Measurements from ENCODE around the gene CAPZA1. TPM values are rescaled to one million over a fixed set of nuclear protein-coding genes. Genes with fewer than 3 reads are reported as not detected.

Gene CAPZA1
- total RNA-seq, 1 donor from 2014 or later = 239 TPM

DNA sequence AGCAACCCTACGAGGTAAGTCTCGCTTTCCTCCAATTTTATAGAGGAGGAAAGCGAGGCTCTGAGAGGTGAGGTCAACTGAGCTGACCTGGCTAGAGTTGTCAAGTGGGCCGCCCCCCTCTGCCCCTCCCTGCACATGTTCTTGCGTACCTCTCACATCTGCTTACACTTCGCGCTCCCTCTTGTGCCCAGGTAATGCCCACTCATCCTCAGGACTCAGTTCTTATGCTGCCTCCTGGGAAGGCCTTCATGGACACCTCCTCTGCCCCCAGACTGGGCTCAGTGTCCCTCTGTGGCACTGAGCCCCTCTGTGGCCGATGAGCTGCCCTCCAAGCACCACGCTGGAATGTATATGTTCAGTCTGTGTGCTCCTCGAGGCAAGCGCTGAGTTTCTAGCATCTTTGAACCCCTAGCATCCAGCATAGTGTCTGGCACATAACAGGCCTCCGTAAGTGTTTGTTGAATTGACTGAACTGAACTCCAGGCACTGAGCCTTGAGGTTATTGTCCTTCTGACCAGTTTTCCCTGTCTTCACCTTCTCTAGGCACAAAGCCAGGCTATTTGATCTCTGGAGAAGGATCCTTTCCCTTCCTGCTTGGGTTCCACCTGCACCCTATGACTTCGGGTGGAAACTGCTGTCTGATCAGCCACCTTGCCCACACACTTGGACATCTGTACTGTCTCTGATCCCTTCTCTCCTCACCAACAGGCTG lies 68.3 kb downstream of the CAPZA1 start:
- intact Hi-C loops (cut with micrococcal nuclease) = no loop called here
- H3K27ac Mint-ChIP-seq = no peak overlapping the region
- no peaks in the 10 kb centered on the region for H3K27me3 Mint-ChIP-seq (ENCODE audit: insufficient read depth)
- no peaks in the 10 kb centered on the region for H3K9me3 Mint-ChIP-seq
- peaks cover 6% of the 10 kb centered on the region for H3K4me1 Mint-ChIP-seq (ENCODE audit: low read depth)
- no peak overlapping the region for H3K4me3 Mint-ChIP-seq
- no peak for DNase-seq (ENCODE audit: low spot score)
- H3K36me3 Mint-ChIP-seq (ENCODE audit: low read depth) = peaks cover 28% of the 10 kb centered on the region

DNA sequence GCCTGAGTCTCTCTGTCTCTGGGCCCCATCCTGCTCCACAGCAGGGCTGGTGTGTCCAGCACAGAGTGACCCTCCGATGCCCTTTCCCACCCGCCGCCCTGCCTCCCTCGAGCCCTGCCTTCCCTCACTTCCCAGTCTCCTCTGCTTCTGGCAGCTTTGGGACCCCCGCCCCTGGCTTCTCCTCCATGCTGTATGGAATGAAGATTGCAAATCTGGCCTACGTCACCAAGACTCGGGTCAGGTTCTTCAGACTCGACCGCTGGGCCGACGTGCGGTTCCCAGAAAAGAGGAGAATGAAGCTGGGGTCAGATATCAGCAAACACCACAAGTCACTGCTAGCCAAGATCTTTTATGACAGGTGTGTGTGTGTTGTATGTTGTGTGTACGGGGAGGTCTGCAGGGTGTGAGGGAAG lies 69.2 kb downstream of the CAPZA1 start:
- intact Hi-C loops (cut with micrococcal nuclease) = no loop called here
- peaks cover 6% of the 10 kb centered on the region for H3K4me1 Mint-ChIP-seq (ENCODE audit: low read depth)
- no peak overlapping the region for H3K4me3 Mint-ChIP-seq
- H3K27me3 Mint-ChIP-seq (ENCODE audit: insufficient read depth) = no peaks in the 10 kb centered on the region
- H3K27ac Mint-ChIP-seq = no peak overlapping the region
- no peak for DNase-seq (ENCODE audit: low spot score)
- H3K9me3 Mint-ChIP-seq = no peaks in the 10 kb centered on the region
- H3K36me3 Mint-ChIP-seq (ENCODE audit: low read depth) = peaks cover 28% of the 10 kb centered on the region

DNA sequence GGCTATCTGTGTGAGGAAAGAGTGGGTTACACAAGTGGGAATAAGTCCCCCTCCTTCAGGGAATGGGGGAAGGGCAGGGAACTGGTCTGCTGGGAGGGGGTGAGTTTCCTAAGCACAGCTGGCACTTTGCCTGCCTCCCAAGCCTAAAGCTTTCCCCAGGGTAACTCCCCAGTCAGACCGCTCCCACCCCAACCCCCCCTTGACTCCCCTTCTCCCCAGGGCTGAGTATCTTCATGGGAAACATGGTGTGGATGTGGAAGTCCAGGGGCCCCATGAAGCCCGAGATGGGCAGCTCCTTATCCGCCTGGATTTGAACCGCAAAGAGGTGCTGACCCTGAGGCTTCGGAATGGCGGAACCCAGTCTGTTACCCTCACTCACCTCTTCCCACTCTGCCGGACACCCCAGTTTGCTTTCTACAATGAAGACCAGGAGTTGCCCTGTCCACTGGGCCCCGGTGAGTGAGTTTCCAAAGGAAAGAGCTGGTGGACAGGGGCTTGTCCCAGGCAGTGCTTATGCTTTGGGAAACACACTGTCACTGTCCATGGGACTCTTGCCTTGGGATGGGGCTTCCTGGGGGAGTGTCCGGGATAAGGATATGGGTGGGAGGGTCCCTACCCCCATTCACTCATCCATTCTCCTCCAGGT lies 69.7 kb downstream of the CAPZA1 start:
- no peak overlapping the region for H3K27ac Mint-ChIP-seq
- peaks cover 28% of the 10 kb centered on the region for H3K36me3 Mint-ChIP-seq (ENCODE audit: low read depth)
- H3K9me3 Mint-ChIP-seq = no peaks in the 10 kb centered on the region
- H3K4me3 Mint-ChIP-seq = no peak overlapping the region
- peaks cover 6% of the 10 kb centered on the region for H3K4me1 Mint-ChIP-seq (ENCODE audit: low read depth)
- intact Hi-C loops (cut with micrococcal nuclease) = no loop called here
- no peak for DNase-seq (ENCODE audit: low spot score)
- H3K27me3 Mint-ChIP-seq (ENCODE audit: insufficient read depth) = no peaks in the 10 kb centered on the region

DNA sequence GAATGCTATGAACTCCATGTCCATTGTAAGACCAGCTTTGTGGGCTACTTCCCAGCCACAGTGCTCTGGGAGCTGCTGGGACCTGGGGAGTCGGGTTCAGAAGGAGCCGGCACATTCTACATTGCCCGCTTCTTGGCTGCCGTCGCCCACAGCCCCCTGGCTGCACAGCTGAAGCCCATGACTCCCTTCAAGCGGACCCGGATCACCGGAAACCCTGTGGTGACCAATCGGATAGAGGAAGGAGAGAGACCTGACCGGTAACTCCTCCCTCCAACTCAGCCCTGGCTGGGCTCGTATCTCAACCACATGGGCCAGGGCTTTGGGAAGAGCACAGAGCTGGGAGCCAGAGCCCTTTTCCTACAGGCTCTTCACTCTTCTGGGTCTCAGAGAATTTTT lies 70.2 kb downstream of the CAPZA1 start:
- Mint-ChIP-seq H3K27me3 (ENCODE audit: insufficient read depth) (no peaks in the 10 kb centered on the region), H3K4me3 (no peak overlapping the region), H3K4me1 (ENCODE audit: low read depth) (peaks cover 6% of the 10 kb centered on the region), H3K36me3 (ENCODE audit: low read depth) (peaks cover 28% of the 10 kb centered on the region), H3K9me3 (no peaks in the 10 kb centered on the region), H3K27ac (no peak overlapping the region)
- DNase-seq (ENCODE audit: low spot score) = no peak
- intact Hi-C loops (cut with micrococcal nuclease) = no loop called here

DNA sequence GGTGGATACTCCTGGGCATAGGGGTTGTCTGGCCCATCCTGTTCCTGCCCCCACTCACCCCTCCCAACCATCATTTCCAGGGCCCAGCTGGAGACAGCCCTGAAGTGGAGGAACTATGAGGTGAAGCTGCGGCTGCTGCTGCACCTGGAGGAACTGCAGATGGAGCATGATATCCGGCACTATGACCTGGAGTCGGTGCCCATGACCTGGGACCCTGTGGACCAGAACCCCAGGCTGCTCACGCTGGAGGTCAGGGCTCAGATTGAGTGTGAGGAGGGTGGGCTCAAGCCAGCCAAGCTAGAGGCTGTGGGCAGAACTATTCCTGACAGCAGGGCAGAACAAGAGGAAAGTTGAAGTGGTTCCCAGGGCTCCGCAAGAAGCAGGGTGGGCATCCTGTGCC lies 73.0 kb downstream of the CAPZA1 start:
- DNase-seq (ENCODE audit: low spot score) = no peak
- intact Hi-C loops (cut with micrococcal nuclease) = no loop called here
- no peaks in the 10 kb centered on the region for H3K27me3 Mint-ChIP-seq (ENCODE audit: insufficient read depth)
- no peak overlapping the region for H3K4me3 Mint-ChIP-seq
- H3K9me3 Mint-ChIP-seq = no peaks in the 10 kb centered on the region
- peaks cover 4% of the 10 kb centered on the region for H3K4me1 Mint-ChIP-seq (ENCODE audit: low read depth)
- H3K36me3 Mint-ChIP-seq (ENCODE audit: low read depth) = peaks cover 34% of the 10 kb centered on the region
- H3K27ac Mint-ChIP-seq = no peak overlapping the region

DNA sequence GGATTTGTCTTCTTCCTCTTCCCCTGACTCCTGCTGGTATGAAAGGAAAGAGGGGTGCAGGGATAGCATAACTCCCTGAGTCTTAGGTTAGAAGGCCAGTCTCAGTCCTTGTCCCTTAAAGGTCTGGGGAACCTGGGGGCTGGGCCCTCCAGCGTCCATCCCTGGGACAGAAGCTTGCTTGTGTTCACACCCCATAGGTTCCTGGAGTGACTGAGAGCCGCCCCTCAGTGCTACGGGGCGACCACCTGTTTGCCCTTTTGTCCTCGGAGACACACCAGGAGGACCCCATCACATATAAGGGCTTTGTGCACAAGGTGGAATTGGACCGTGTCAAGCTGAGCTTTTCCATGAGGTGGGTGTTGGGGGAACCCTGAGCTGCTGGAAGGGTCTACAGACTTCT lies 74.2 kb downstream of the CAPZA1 start:
- intact Hi-C loops (cut with micrococcal nuclease) = no loop called here
- Mint-ChIP-seq H3K27me3 (ENCODE audit: insufficient read depth) (no peaks in the 10 kb centered on the region), H3K27ac (no peak overlapping the region), H3K4me1 (ENCODE audit: low read depth) (no peaks in the 10 kb centered on the region), H3K36me3 (ENCODE audit: low read depth) (peaks cover 35% of the 10 kb centered on the region), H3K4me3 (no peak overlapping the region), H3K9me3 (no peaks in the 10 kb centered on the region)
- no peak for DNase-seq (ENCODE audit: low spot score)

DNA sequence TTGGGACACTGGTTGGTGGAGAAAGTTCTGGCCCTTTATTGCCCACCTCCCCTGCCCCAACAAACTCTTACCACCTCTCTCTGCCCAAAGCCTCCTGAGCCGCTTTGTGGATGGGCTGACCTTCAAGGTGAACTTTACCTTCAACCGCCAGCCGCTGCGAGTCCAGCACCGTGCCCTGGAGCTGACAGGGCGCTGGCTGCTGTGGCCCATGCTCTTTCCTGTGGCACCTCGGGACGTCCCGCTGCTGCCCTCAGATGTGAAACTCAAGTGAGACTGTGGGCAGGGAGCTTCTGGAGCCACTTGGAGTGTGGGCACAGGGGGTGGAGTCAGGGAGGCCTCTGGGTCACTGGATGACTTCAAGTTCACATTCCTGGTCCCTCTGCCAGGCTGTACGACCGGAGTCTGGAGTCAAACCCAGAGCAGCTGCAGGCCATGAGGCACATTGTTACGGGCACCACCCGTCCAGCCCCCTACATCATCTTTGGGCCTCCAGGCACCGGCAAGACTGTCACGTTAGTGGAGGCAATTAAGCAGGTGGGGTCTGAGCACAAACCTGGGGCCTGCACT lies 74.8 kb downstream of the CAPZA1 start:
- Mint-ChIP-seq H3K4me1 (ENCODE audit: low read depth) (peaks cover 3% of the 10 kb centered on the region), H3K27me3 (ENCODE audit: insufficient read depth) (no peaks in the 10 kb centered on the region), H3K27ac (no peak overlapping the region), H3K4me3 (no peak overlapping the region), H3K9me3 (no peaks in the 10 kb centered on the region), H3K36me3 (ENCODE audit: low read depth) (peaks cover 36% of the 10 kb centered on the region)
- DNase-seq (ENCODE audit: low spot score) = no peak
- intact Hi-C loops (cut with micrococcal nuclease) = no loop called here

DNA sequence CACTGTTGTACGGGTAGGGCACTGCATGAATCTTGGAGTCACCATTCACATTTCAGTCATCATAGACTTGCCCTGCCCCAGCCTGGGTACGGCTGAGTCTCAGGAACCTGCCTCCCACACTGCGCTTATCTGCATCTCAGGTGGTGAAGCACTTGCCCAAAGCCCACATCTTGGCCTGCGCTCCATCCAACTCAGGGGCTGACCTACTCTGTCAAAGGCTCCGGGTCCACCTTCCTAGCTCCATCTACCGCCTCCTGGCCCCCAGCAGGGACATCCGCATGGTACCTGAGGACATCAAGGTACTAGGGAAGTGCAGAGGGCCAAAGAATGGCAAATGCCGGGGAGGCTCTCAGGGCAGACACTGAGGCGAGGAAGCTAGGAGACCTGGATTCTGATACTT lies 75.6 kb downstream of the CAPZA1 start:
- H3K4me3 Mint-ChIP-seq = no peak overlapping the region
- DNase-seq (ENCODE audit: low spot score) = no peak

DNA sequence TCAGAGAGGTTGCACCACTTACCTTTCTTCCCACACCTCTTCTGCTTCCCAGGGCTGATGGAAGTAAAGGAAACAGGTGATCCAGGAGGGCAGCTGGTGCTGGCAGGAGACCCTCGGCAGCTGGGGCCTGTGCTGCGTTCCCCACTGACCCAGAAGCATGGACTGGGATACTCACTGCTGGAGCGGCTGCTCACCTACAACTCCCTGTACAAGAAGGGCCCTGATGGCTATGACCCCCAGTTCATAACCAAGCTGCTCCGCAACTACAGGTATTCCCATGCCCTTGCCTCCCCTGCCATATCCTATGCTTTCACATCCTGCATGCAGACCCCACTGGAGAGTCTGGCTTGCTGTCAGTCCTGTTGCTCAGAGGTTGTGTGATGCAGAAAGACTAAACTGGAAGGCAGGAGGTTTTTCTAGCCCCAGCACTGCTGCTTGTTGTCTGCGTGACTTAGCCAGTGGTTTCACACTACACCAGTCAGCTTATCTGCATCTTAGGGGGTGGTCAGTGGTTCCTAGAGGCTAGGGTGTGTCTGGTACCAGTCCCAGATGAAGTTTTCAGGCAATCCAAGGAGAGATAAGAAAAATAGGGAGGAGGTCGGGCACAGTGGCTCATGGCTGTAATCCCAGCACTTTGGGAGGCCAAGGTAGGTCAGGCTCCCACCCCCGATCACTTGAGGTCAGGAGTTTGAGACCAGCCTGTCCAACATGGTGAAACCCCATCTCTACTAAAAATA lies 77.1 kb downstream of the CAPZA1 start:
- no peak for DNase-seq (ENCODE audit: low spot score)
- no peaks in the 10 kb centered on the region for H3K9me3 Mint-ChIP-seq
- H3K36me3 Mint-ChIP-seq (ENCODE audit: low read depth) = peaks cover 41% of the 10 kb centered on the region
- H3K27me3 Mint-ChIP-seq (ENCODE audit: insufficient read depth) = no peaks in the 10 kb centered on the region
- peaks cover 26% of the 10 kb centered on the region for H3K4me1 Mint-ChIP-seq (ENCODE audit: low read depth)
- no peak overlapping the region for H3K4me3 Mint-ChIP-seq
- no peak overlapping the region for H3K27ac Mint-ChIP-seq
- intact Hi-C loops (cut with micrococcal nuclease) = no loop called here

More for the DNA sequence above, 75.6 kb downstream of the CAPZA1 start:
- Mint-ChIP-seq H3K27ac (no peak overlapping the region), H3K27me3 (ENCODE audit: insufficient read depth) (no peaks in the 10 kb centered on the region), H3K9me3 (no peaks in the 10 kb centered on the region), H3K4me1 (ENCODE audit: low read depth) (peaks cover 11% of the 10 kb centered on the region), H3K36me3 (ENCODE audit: low read depth) (peaks cover 39% of the 10 kb centered on the region)
- intact Hi-C loops (cut with micrococcal nuclease) = no loop called here

DNA sequence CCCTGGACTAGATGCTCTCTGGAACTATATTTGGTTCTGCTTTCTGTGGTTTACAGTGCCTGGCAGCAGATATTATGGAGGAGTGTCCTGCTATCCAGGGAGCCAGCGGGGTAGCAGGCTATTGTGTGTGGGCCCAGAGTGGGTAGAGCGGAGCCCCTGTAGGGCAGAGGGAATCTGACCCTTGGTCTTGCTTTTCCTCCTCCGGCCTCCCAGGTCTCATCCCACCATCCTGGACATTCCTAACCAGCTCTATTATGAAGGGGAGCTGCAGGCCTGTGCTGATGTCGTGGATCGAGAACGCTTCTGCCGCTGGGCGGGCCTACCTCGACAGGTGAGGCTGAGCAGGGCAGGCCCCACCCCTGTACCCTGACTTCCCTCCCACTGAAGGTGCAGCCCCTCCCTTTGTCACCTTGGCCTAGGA lies 78.2 kb downstream of the CAPZA1 start:
- Mint-ChIP-seq H3K27ac (no peak overlapping the region), H3K36me3 (ENCODE audit: low read depth) (peaks cover 43% of the 10 kb centered on the region), H3K27me3 (ENCODE audit: insufficient read depth) (no peaks in the 10 kb centered on the region), H3K9me3 (no peaks in the 10 kb centered on the region), H3K4me1 (ENCODE audit: low read depth) (peaks cover 36% of the 10 kb centered on the region), H3K4me3 (no peak overlapping the region)
- DNase-seq (ENCODE audit: low spot score) = no peak
- intact Hi-C loops (cut with micrococcal nuclease) = no loop called here

DNA sequence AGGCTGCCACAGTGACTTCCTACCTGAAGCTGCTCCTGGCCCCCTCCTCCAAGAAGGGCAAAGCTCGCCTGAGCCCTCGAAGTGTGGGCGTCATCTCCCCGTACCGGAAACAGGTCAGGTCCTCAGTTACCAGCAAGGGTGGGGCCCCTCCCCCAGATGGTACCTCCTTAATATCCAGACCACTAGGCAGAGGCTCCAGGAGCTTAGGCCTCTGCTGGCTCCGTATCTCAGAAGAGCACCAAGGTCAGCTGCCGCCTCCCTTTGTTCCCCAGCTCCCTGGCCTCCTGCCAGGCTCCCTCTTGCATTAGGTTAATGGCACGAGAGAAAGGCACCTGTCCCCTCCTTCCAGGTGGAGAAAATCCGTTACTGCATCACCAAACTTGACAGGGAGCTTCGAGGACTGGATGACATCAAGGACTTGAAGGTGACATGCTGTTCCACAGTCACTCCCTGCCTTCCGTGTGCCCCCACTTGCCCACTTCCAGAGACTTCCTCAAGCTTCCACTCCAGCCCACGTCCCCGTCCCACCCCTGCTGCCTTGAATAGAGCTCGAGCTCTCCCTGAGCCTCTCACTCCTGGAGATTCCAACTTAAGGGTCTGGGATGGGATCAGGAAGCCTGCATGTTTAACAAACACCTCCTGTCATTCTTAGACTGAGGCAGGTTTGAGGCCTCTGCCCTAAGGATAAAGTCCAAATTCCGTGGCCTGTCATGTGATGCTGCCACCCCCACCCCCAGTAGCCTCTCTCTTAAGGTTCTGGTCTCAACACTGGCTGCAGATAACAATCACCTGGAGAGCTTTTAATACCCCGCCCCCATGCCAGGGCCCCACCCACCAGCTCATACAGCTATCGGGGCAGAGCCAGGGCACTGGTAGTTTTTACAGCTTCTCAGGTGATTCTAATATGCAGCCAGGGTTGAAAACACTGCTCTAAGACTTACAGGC lies 79.0 kb downstream of the CAPZA1 start:
- intact Hi-C loops (cut with micrococcal nuclease) = no loop called here
- Mint-ChIP-seq H3K4me1 (ENCODE audit: low read depth) (peaks cover 45% of the 10 kb centered on the region), H3K27me3 (ENCODE audit: insufficient read depth) (no peaks in the 10 kb centered on the region), H3K36me3 (ENCODE audit: low read depth) (peaks cover 44% of the 10 kb centered on the region), H3K9me3 (no peaks in the 10 kb centered on the region), H3K4me3 (no peak overlapping the region), H3K27ac (peak overlapping the region; percentile 5)
- no peak for DNase-seq (ENCODE audit: low spot score)

DNA sequence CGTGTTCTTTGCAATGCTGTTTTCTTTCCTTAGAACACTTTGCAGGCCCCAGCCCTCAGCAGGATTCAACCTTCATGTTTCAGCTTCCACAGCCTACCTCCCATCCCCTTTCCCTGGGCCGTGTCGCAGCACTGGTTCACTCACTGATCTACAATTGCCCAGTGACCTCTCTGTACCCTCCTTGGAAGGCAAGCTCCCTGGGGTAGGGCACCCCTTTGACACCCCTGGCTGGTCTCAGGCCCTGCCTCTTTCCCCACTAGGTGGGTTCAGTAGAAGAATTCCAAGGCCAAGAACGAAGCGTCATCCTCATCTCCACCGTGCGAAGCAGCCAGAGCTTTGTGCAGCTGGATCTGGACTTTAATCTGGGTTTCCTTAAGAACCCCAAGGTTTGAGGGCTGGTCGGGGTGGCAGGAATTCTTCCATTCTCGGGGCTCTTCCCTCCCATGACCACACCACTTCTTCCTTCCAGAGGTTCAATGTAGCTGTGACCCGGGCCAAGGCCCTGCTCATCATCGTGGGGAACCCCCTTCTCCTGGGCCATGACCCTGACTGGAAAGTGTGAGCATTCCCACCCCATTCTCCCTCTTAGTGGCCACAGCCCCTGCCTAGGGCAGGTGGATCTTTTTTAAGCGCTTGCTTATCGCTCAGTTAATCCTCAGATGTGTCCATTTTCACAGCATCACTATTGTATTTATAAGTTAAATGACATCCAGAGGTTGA lies 80.0 kb downstream of the CAPZA1 start:
- Mint-ChIP-seq H3K36me3 (ENCODE audit: low read depth) (peaks cover 44% of the 10 kb centered on the region), H3K27me3 (ENCODE audit: insufficient read depth) (no peaks in the 10 kb centered on the region), H3K9me3 (no peaks in the 10 kb centered on the region), H3K4me3 (no peak overlapping the region), H3K4me1 (ENCODE audit: low read depth) (peaks cover 54% of the 10 kb centered on the region), H3K27ac (peak overlapping the region; percentile 92)
- intact Hi-C loops (cut with micrococcal nuclease) = loop anchor here (2.0 to 10.0 kb wide), 2 partner anchors 15 to 1235 kb away; partner anchors contain the start of gene PPM1J
- DNase-seq (ENCODE audit: low spot score) = no peak

All from activated T-helper 1 cell treated with anti-CD3 and anti-CD28 coated beads, Interleukin-12 subunit alpha, Interleukin-12 subunit beta, Interleukin-2, Interleukin-4 antibody, amounts not matched to agents 30 ng/mL and 10 ng/mL and 1 ng/mL, durations not matched to agents 14 hours and 24 hours and 36 hours (primary cell).